GM18502 (cell line): ENCODE results near the gene ZNF668.

Experiments used
- ATAC-seq: cut with Tn5 transposase; IDR thresholded peaks from one replicate; pipeline ENCODE4 v1.9.1; 2021; ENCODE audit warnings: mild to moderate bottlenecking; ENCODE audit not compliant: unreplicated experiment, poor library complexity

Gene ZNF668

GRCh38 chr16:31061813-31062440 is 12.1 kb downstream of the ZNF668 start:
- no peak for ATAC-seq

- no peak for ATAC-seq
These were observed 12.8 kb downstream of the ZNF668 start for GRCh38 chr16:31061126-31061812.

- ATAC-seq: no peak
These were observed 18.4 kb downstream of the ZNF668 start for GRCh38 chr16:31055613-31056012.

GRCh38 chr16:31052114-31052513 is 21.9 kb downstream of the ZNF668 start:
- no peak for ATAC-seq

GRCh38 chr16:31050280-31051030 is 23.6 kb downstream of the ZNF668 start:
- no peak for ATAC-seq

- ATAC-seq: no peak
These were observed 30.1 kb downstream of the ZNF668 start for GRCh38 chr16:31043898-31044481.

GRCh38 chr16:31043352-31043751 is 30.7 kb downstream of the ZNF668 start:
- ATAC-seq: no peak

GRCh38 chr16:31042866-31043265 is 31.2 kb downstream of the ZNF668 start:
- ATAC-seq: no peak

- no peak for ATAC-seq
These were observed 35.0 kb downstream of the ZNF668 start for GRCh38 chr16:31038993-31039392.

- ATAC-seq: no peak
These were observed 37.3 kb downstream of the ZNF668 start for GRCh38 chr16:31036691-31037090.

- ATAC-seq: peak; percentile 48
These were observed 40.1 kb downstream of the ZNF668 start for GRCh38 chr16:31033709-31034492.

GRCh38 chr16:31032736-31033708 is 41.0 kb downstream of the ZNF668 start, which contains the start of gene STX4:
TSS of gene STX4 (plus strand) at chr16:31033558. CDS start at chr16:31033806, 248 bp downstream.
- peak; percentile 80 for ATAC-seq

GRCh38 chr16:31031276-31031675 is 42.8 kb downstream of the ZNF668 start:
- no peak for ATAC-seq

- no peak for ATAC-seq
These were observed 44.8 kb downstream of the ZNF668 start for GRCh38 chr16:31029272-31029671.

GRCh38 chr16:31025339-31025738 is 48.7 kb downstream of the ZNF668 start:
- ATAC-seq: no peak

GRCh38 chr16:31023627-31024226 is 50.3 kb downstream of the ZNF668 start:
- no peak for ATAC-seq

GRCh38 chr16:31023252-31023602 is 50.8 kb downstream of the ZNF668 start:
- no peak for ATAC-seq

- no peak for ATAC-seq
These were observed 51.3 kb downstream of the ZNF668 start for GRCh38 chr16:31022544-31023251.
